H7 (cell line): ENCODE results near the gene GABRB1. TPM values are rescaled to one million over a fixed set of nuclear protein-coding genes. Genes with fewer than 3 reads are reported as not detected.

Experiments used
- DNase-seq: peaks from one replicate; pipeline ENCODE4 v3.0.0; 2012
- H3K27me3 ChIP-seq: 2 replicates; pipeline ENCODE4 v1.6.0; 2011; ENCODE audit warnings: mild to moderate bottlenecking, low read length; ENCODE audit not compliant: control insufficient read depth, insufficient read depth
- H3K36me3 ChIP-seq: replicated peaks from 2 replicates; pipeline ENCODE4 v1.5.1; 2011; ENCODE audit warnings: low read length; ENCODE audit not compliant: control insufficient read depth, insufficient read depth
- H3K4me3 ChIP-seq: 2 replicates; pipeline ENCODE4 v1.5.1; 2011; ENCODE audit warnings: low read depth, mild to moderate bottlenecking, control low read depth, low read length, moderate library complexity; ENCODE audit not compliant: insufficient read depth
- total RNA-seq: library from RNA; depleted of rRNA; stranded (reverse); fragments of >200 nt; shearing (Covaris generic); gene quantifications from 2 replicates; pipeline ENCODE4 v1.2.3, GENCODE V29; 2014; rRNA removed

The GABRB1 gene
- total RNA-seq, 1 experiment from 2014 or later = 0.31 TPM

DNA sequence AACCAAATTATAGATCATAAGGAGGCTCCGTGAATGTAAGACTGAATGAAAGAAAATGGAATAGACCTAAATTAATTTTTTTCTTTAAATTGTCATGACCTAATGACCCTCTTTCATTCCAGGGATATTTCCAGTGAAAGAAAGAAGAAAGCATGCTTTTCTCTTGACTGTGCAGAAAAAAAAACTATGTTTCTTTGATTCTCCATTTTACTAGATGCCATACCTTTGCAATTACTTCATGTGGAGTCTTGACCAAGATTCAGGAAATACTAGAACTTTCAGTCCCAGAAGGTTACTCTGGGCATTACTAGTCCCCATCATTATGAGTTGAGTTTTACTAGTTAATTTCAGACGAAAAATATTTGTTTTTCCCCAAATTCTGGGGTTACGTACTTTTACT lies 438.6 kb downstream of the GABRB1 start:
- DNase-seq = no peak
- Histone ChIP-seq H3K36me3 (no peaks in the 10 kb centered on the region), H3K27me3 (no peaks in the 10 kb centered on the region), H3K4me3 (no peak overlapping the region)

DNA sequence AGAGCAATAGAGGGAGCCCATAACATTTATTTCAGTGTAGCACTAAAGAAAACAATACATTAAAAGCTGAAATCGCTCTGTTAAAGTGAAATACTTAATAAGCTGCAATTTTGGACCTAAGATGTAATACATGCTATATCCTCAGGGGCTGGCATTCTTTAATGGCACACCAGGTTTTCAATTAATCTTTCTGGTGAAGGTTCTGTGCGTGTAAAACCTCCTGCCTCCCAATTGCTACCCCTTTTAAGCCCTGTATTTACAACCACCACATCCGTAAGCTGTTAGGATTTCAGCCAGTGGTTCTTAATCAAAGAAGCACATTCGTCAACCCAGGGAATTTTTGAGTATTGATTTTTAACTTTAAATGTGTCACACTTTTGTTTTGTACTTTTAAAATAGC lies 439.7 kb downstream of the GABRB1 start:
- H3K36me3 ChIP-seq = no peaks in the 10 kb centered on the region
- DNase-seq = no peak
- H3K4me3 ChIP-seq = no peak overlapping the region
- no peaks in the 10 kb centered on the region for H3K27me3 ChIP-seq

- no peaks in the 10 kb centered on the region for H3K27me3 ChIP-seq
- H3K36me3 ChIP-seq = no peaks in the 10 kb centered on the region
- no peak overlapping the region for H3K4me3 ChIP-seq
- DNase-seq = no peak
Observed at GRCh38 chr4:47471591-47471990, 440.2 kb downstream of the GABRB1 start.

GRCh38 chr4:47473141-47473750 lies 441.9 kb downstream of the GABRB1 start:
- no peak for DNase-seq
- no peak overlapping the region for H3K4me3 ChIP-seq
- no peaks in the 10 kb centered on the region for H3K36me3 ChIP-seq
- no peaks in the 10 kb centered on the region for H3K27me3 ChIP-seq

GRCh38 chr4:47474799-47475198 lies 443.4 kb downstream of the GABRB1 start:
- Histone ChIP-seq H3K4me3 (no peak overlapping the region), H3K36me3 (no peaks in the 10 kb centered on the region), H3K27me3 (no peaks in the 10 kb centered on the region)
- no peak for DNase-seq

DNA sequence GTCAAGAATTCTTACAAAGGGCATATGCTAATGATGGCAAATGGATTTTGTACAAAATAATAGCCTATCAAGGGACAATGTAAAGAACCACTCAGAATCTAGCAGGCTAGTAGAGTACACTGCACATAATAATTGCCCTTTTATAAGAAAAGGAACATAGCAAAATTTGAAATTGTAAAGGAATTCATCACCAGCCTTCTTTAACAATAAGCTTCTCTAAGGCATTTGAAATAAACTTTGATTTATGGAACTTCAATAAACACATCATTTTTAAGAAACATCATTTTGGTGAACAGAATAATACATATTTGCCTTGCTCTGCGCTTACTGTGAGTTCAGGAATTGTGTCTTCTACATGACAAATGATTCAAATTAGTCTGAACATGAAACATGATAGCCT lies 444.0 kb downstream of the GABRB1 start:
- no peak overlapping the region for H3K4me3 ChIP-seq
- H3K27me3 ChIP-seq = no peaks in the 10 kb centered on the region
- DNase-seq = no peak
- no peaks in the 10 kb centered on the region for H3K36me3 ChIP-seq

Other genes with a start within 250 kb of the GABRB1 start
- not detected in 2 replicates for gene COX7B2, start 122.3 kb upstream of the GABRB1 start, total RNA-seq
- gene GABRA4, start 38.0 kb upstream of the GABRB1 start, total RNA-seq = 0.07 TPM in 1 of 2 replicates, not detected in the other